ENCODE results near the gene SLC25A3. TPM values are rescaled to one million over a fixed set of nuclear protein-coding genes. Genes with fewer than 3 reads are reported as not detected.

Gene SLC25A3
- total and polyA plus RNA-seq, 9 of the 15 experiments (the other 6 are each of a cell fraction or from before 2014, with no cell fraction given): 264 to 766 (median 495) TPM

DNA sequence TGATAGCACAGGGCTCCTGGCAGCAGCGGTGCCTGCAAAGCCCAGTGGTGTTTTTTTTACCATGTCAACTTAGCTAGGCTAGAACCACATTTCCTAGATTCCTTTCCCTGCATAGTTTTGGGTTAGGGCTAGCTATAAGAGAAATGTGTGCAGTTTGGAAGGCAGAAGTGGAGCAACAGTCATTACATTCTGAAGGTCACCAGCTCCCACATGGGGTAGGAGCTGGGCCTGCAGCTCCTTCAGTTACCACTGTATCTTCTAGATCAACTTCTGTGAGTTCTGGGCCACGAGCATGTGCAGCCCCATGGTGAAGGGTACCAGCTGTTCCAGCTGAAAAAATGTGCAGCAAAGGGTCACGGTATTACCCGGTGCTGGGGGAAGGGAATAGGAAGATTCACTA is 2.3 kb upstream of the SLC25A3 start:
- DNase-seq (ENCODE audit: extremely low read depth in 1 of 4, low spot score in 3 of 4) (peak in 2 of 4 experiments; percentile 42 to 57), ATAC-seq (peak; percentile 14), FAIRE-seq (no peak)
- TF ChIP-seq DACH1 (IDR thresholded peaks at IDR 0.05; ENCODE audit: partially characterized antibody) (peak; percentile 57), GATA2 (CRISPR knock-in tag; IDR thresholded peaks at IDR 0.05) (peak; percentile 73), SPI1 (IDR thresholded peaks at IDR 0.05; ENCODE audit: borderline replicate concordance, low read depth, low read length) (no peak), MYC (IDR thresholded peaks at IDR 0.05; ENCODE audit: low read depth, low read length) (peak; percentile 46; the same call in 1 of the 2 replicates), MYC (CRISPR knock-in tag; IDR thresholded peaks at IDR 0.05; ENCODE audit: borderline replicate concordance, low read depth) (no peak), CSDE1 (IDR thresholded peaks at IDR 0.05) (no peak), MAX (CRISPR knock-in tag; IDR thresholded peaks at IDR 0.05) (peak; percentile 29; the same call in 1 of the 2 replicates), NRF1 (conservative IDR thresholded peaks at IDR 0.05 in 1 of 2, IDR thresholded peaks at IDR 0.05 in 1 of 2) (peak; percentile 50 to 59), CTCF (IDR thresholded peaks at IDR 0.05 in 2 of 3, conservative IDR thresholded peaks at IDR 0.05 in 1 of 3; ENCODE audit: insufficient read depth in 2 of 3, low read depth in 1 of 3, low read length in 3 of 3) (peak; percentile 35 to 58 (median 57); a peak in 5 of 6 replicates), ZNF436 (CRISPR knock-in tag; IDR thresholded peaks at IDR 0.05) (no peak), TFAP4 (CRISPR knock-in tag; IDR thresholded peaks at IDR 0.05; ENCODE audit: borderline replicate concordance) (0 out of 2 replicates have a peak, but pooled peaks have one; percentile 25), MTA2 (IDR thresholded peaks at IDR 0.05; ENCODE audit: low read depth) (no peak), RAD21 (CRISPR knock-in tag; conservative IDR thresholded peaks at IDR 0.05 in 1 of 2, IDR thresholded peaks at IDR 0.05 in 1 of 2) (peak in 1 of 2 experiments; percentile 54; a peak in 3 of 4 replicates)
- in situ Hi-C loops (cut with MboI) (no loop called here), intact Hi-C loops (cut with micrococcal nuclease) (loop anchor here (5.0 kb wide), 2 partner anchors 59 to 74 kb away; partner anchors contain the start of gene TMPO)
- no peaks in the 10 kb centered on the region for H3K27me3 ChIP-seq (ENCODE audit: control insufficient read depth in 2 of 2, insufficient read depth in 2 of 2, low read length in 2 of 2)
- H3K9me3 ChIP-seq (replicated peaks; ENCODE audit: control insufficient read depth, insufficient read depth, low read depth, low read length): no peaks in the 10 kb centered on the region
- ChIA-PET CTCF (ENCODE audit: low intra/inter-chr PET ratio) (no interaction called here), POLR2A (interaction anchor here (0.6 to 1.5 kb wide), 6 partner anchors 9 to 185 kb away, joined by 3 read pairs; no protein-coding TSS in a partner anchor)
- no peak overlapping the region for H3K27ac ChIP-seq (ENCODE audit: extremely low read depth, low read depth, low read length)
- H3K4me1 ChIP-seq (replicated peaks in 1 of 2; ENCODE audit: control insufficient read depth in 2 of 2, insufficient read depth in 2 of 2, low read length in 2 of 2): peaks cover 16 to 18% of the 10 kb centered on the region in 2 experiments; a peak in 4 of 5 replicates
- peaks cover 21% of the 10 kb centered on the region for H4K20me1 ChIP-seq (replicated peaks; ENCODE audit: control insufficient read depth, insufficient read depth, low read length)
- H3K9ac ChIP-seq (ENCODE audit: insufficient read depth in 1 of 2, low read depth in 2 of 2, low read length in 2 of 2): 0 out of 4 replicates have a peak overlapping the region, but pooled peaks of 1 of the 2 experiments have one; percentile 23
- no TSS peak for BruUV-seq (replicated peaks)
- no peak overlapping the region for H3K4me2 ChIP-seq (ENCODE audit: insufficient read depth, low read length)
- H3K79me2 ChIP-seq (ENCODE audit: control insufficient read depth, insufficient read depth, low read length): peaks cover 36% of the 10 kb centered on the region
- peaks cover 24% of the 10 kb centered on the region for H3K36me3 ChIP-seq (ENCODE audit: control insufficient read depth, insufficient read depth, low read length)
- H3K4me3 ChIP-seq: no peak overlapping the region
- no peaks in the 10 kb centered on the region for H3K9me1 ChIP-seq (ENCODE audit: control insufficient read depth, insufficient read depth, low read length)
- WGBS (ENCODE audit: insufficient coverage, low coverage, missing lambda C conversion rate): 58% methylated on average over 4 of the region's 4 CpGs
- peak overlapping the region; percentile 89 for H2AFZ ChIP-seq (ENCODE audit: low read depth, low read length)

Measured in K562 (cell line).